Measurements from ENCODE around the gene PCLAF. TPM values are rescaled to one million over a fixed set of nuclear protein-coding genes. Genes with fewer than 3 reads are reported as not detected.
"Not testable (repeated sequence)": the region's sequence is repeated elsewhere in the genome, so short reads cannot be mapped to it uniquely, and the experiment has no call there.

The PCLAF gene
- total and polyA plus RNA-seq, 2 of the 8 experiments (the other 6 are each of a cell fraction or from before 2014, with no cell fraction given): 76.2 to 124 TPM

- TF ChIP-seq FOSL1 (IDR thresholded peaks at IDR 0.05; ENCODE audit: insufficient read depth, low read depth, low read length): no peak
- no peak for TF ChIP-seq GABPA (IDR thresholded peaks at IDR 0.05; ENCODE audit: borderline replicate concordance, insufficient read depth, low read length)
- no peak for TF ChIP-seq EGR1 (IDR thresholded peaks at IDR 0.05; ENCODE audit: borderline replicate concordance, low read depth, low read length)
- no peak for TF ChIP-seq EZH2 (IDR thresholded peaks at IDR 0.05; ENCODE audit: low read depth, low read length, severe bottlenecking)
- TF ChIP-seq BRCA1 (IDR thresholded peaks at IDR 0.05; ENCODE audit: low read depth, low read length): no peak
- TF ChIP-seq E2F6 (IDR thresholded peaks at IDR 0.05): no peak
Measured at GRCh38 chr15:64383760-64384159, 2.5 kb upstream of the PCLAF start (continued).

GRCh38 chr15:64380130-64380870, 941 bp downstream of the PCLAF start:
- H3K56ac ChIP-seq (replicated peaks; ENCODE audit: insufficient read length, low read depth, low read length); H3K23me2 ChIP-seq (ENCODE audit: low read depth, low read length); H3K14ac ChIP-seq (ENCODE audit: insufficient read length); H2BK12ac ChIP-seq (ENCODE audit: low read depth, low read length); H2BK120ac ChIP-seq (replicated peaks; ENCODE audit: low read depth, low read length); H3K79me1 ChIP-seq (ENCODE audit: low read depth, low read length); H4K8ac ChIP-seq (ENCODE audit: extremely low read depth, insufficient read depth, low read length); H3K23ac ChIP-seq (ENCODE audit: insufficient read length); FAIRE-seq; H3K27ac ChIP-seq (ENCODE audit: low read depth, low read length); H4K5ac ChIP-seq (ENCODE audit: insufficient read length, low read depth, low read length); H2BK5ac ChIP-seq (ENCODE audit: low read depth, low read length); H2BK20ac ChIP-seq (ENCODE audit: low read length); H4K20me1 ChIP-seq (replicated peaks in 1 of 2; ENCODE audit: control insufficient read depth in 1 of 2, insufficient read depth in 2 of 2, low read length in 2 of 2); H3K27me3 ChIP-seq (replicated peaks in 1 of 4; ENCODE audit: control insufficient read depth in 3 of 4, extremely low read depth in 1 of 4, insufficient read depth in 3 of 4, low read length in 3 of 4); H2AK5ac ChIP-seq (ENCODE audit: low read depth, low read length); DNase-seq (ENCODE audit: low read depth in 1 of 2, low spot score in 2 of 2); H3K4ac ChIP-seq (replicated peaks; ENCODE audit: insufficient read length, low read depth, low read length); H3K18ac ChIP-seq (ENCODE audit: extremely low read depth, low read length); H3K4me1 ChIP-seq (replicated peaks in 1 of 4; ENCODE audit: control insufficient read depth in 3 of 4, insufficient read depth in 4 of 4, low read length in 3 of 4); H2BK15ac ChIP-seq (ENCODE audit: low read length); H4K91ac ChIP-seq (replicated peaks; ENCODE audit: insufficient read length, low read length); H3K9me3 ChIP-seq (ENCODE audit: insufficient read depth in 2 of 2, low read depth in 1 of 2, low read length in 1 of 2): not testable (repeated sequence)
- Histone ChIP-seq H3K9ac (replicated peaks in 1 of 4; ENCODE audit: extremely low read depth in 1 of 4, low read depth in 3 of 4, low read length in 3 of 4) (peak overlapping the region in 3 of 4 experiments; percentile 71 to 91 (median 86); a peak in 6 of 7 replicates), H3K4me2 (ENCODE audit: insufficient read depth in 1 of 2, low read depth in 2 of 2, low read length in 2 of 2) (peak overlapping the region; percentile 78 to 89), H3K36me3 (ENCODE audit: control insufficient read depth in 2 of 4, insufficient read depth in 4 of 4, low read length in 3 of 4) (peaks cover 0 to 18% (median 7%) of the 10 kb centered on the region in 4 experiments; a peak in 4 of 8 replicates), H3K4me3 (ENCODE audit: extremely low read depth in 1 of 4, insufficient read depth in 2 of 4, low read depth in 3 of 4, low read length in 4 of 4) (peak overlapping the region; percentile 82 to 90 (median 83)), H3K79me2 (ENCODE audit: control insufficient read depth in 1 of 2, insufficient read depth in 2 of 2, low read length in 2 of 2) (peaks cover 0 to 23% of the 10 kb centered on the region in 2 experiments; a peak in 2 of 4 replicates), H2AFZ (ENCODE audit: low read length) (0 out of 2 replicates have a peak overlapping the region, but pooled peaks have one; percentile 88)
- POLR2A ChIA-PET (ENCODE audit: partially characterized antibody): interaction anchor here (0.6 to 2.4 kb wide), 10 partner anchors 9 to 439 kb away, joined by 3 to 8 read pairs (median 4); partner anchors contain the start of gene PPIB
- CTCF ChIA-PET (ENCODE audit: partially characterized antibody): interaction anchor here (0.6 to 1.7 kb wide), 3 partner anchors 46 to 301 kb away, joined by 3 to 4 read pairs (median 3); no protein-coding TSS in a partner anchor
- WGBS, 2 experiments (ENCODE audit: extremely low coverage in 1 of 2, insufficient coverage in 1 of 2, insufficient read length in 1 of 2, insufficient replicate concordance in 2 of 2, low coverage in 1 of 2, low lambda C conversion rate in 2 of 2, missing lambda C conversion rate in 1 of 2): 73% methylated on average over 11 of the region's 11 CpGs; no CpG with 5 or more reads in 1 of the 2 experiments

Measured in H1 (cell line).